Measurements from ENCODE around the gene LHPP. TPM values are rescaled to one million over a fixed set of nuclear protein-coding genes. Genes with fewer than 3 reads are reported as not detected.
A peak's percentile ranks its signal among the peaks of the same experiment; 100 is the strongest.

Gene LHPP
- total and polyA plus RNA-seq, 4 donors: 15.0 to 58.3 (median 35.9) TPM

DNA sequence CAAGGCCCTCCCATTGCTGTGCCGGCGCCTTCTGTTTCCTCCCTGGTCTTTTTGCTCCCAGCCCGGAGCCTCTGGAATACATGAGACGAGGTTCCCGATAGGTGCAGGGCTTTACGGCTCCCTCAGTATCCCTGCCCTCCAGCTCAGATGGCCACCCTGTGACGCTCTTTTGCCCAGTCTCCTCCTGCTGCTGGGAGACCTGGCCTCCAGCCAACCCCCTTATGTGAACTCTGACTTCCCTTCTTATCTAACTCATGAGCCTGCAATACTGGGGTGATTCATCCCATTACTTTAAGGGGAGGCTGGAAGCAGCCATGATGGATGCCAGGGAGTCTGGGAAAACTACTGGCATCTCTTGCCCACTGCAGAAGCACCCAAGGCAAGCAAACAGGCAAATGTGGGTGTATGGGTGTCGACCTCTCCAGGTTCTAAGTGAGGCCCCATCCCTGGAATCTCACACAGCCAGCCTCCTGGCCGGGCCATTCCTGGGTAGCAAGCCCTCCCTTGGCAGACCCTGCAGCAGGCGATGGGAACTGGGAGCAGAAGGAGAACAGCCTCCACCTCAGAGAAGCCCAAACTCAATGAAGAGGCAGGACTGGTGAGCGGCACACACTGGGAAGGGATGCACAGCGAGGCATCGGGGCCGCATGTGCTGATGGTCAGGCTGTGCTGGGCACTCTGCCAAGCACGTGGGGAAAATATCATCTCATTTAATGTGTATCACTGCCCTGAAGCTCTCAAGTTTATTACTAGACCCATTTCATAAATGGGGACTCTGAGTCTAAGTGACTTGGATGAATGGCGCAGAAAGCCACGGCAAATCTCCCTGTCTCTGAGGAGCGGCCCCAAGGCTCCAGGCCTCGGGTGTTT is 185.1 kb downstream of the LHPP start:
- H3K9me3 ChIP-seq (ENCODE audit: control insufficient read depth, insufficient read depth, low read length): no peaks in the 10 kb centered on the region
- peak in 1 of 6 donors; percentile 51 for DNase-seq (ENCODE audit: low read depth in 4 of 6, low spot score in 6 of 6)
- WGBS (ENCODE audit: insufficient coverage): 74% methylated on average over 14 of the region's 19 CpGs
- peak overlapping the region; percentile 49 for H3K27ac ChIP-seq (ENCODE audit: low read depth, low read length)
- peaks cover 30% of the 10 kb centered on the region for H3K36me3 ChIP-seq (ENCODE audit: control insufficient read depth, insufficient read depth, low read length)
- H3K27me3 ChIP-seq (ENCODE audit: control insufficient read depth, insufficient read depth, low read length): no peaks in the 10 kb centered on the region
- peaks cover 100% of the 10 kb centered on the region for H3K4me1 ChIP-seq (ENCODE audit: control insufficient read depth, insufficient read depth, low read length)
- no peak overlapping the region for H3K4me3 ChIP-seq (ENCODE audit: low read depth, low read length)

DNA sequence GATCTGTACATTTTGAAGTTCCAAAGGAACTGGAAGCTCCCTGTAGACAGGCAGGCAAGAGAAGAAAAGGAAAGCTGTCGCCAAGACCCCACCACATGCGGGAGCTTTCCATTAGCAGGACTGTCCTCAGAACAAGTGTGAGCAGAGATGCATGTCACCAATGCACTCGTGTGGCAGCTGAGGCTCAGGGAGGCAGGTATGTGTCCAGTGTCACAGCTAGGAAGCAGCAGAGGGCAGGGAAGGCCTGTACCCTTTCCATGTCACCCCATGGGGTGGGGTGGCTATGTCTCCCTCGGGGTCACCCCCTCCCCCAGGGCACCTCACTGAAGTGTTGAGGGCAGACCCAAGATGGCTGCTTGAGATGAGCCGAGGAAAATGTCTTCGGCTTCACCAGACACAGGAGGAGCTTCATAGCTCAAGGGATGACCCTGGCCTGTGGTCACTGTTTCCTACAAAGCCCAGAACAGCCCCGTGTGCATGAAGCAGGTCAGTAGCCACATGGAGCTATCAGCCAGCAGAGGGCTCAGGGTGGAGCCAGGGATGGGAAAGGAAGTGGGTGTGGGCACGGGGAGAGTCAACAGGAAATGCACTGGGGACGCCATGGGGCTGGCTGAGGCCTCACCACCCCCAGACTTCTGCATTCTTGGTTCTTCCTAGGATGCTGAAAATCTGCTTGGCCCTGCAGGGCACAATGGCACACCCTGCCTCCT is 186.0 kb downstream of the LHPP start:
- peaks cover 93% of the 10 kb centered on the region for H3K4me1 ChIP-seq (ENCODE audit: control insufficient read depth, insufficient read depth, low read length)
- 76% methylated on average over 6 of the region's 9 CpGs for WGBS (ENCODE audit: insufficient coverage)
- peak overlapping the region; percentile 82 for H3K27ac ChIP-seq (ENCODE audit: low read depth, low read length)
- no peak for DNase-seq (ENCODE audit: low read depth in 4 of 6, low spot score in 6 of 6)
- peaks cover 31% of the 10 kb centered on the region for H3K36me3 ChIP-seq (ENCODE audit: control insufficient read depth, insufficient read depth, low read length)
- H3K9me3 ChIP-seq (ENCODE audit: control insufficient read depth, insufficient read depth, low read length): no peaks in the 10 kb centered on the region
- H3K27me3 ChIP-seq (ENCODE audit: control insufficient read depth, insufficient read depth, low read length): no peaks in the 10 kb centered on the region
- H3K4me3 ChIP-seq (ENCODE audit: low read depth, low read length): no peak overlapping the region

- H3K4me3 ChIP-seq (ENCODE audit: low read depth, low read length): no peak overlapping the region
- peak overlapping the region; percentile 82 for H3K27ac ChIP-seq (ENCODE audit: low read depth, low read length)
- H3K9me3 ChIP-seq (ENCODE audit: control insufficient read depth, insufficient read depth, low read length): no peaks in the 10 kb centered on the region
- WGBS (ENCODE audit: insufficient coverage): 76% methylated on average over 4 of the region's 7 CpGs
- no peaks in the 10 kb centered on the region for H3K27me3 ChIP-seq (ENCODE audit: control insufficient read depth, insufficient read depth, low read length)
- no peak for DNase-seq (ENCODE audit: low read depth in 4 of 6, low spot score in 6 of 6)
- H3K4me1 ChIP-seq (ENCODE audit: control insufficient read depth, insufficient read depth, low read length): peaks cover 88% of the 10 kb centered on the region
- peaks cover 34% of the 10 kb centered on the region for H3K36me3 ChIP-seq (ENCODE audit: control insufficient read depth, insufficient read depth, low read length)
Observed at GRCh38 chr10:124648131-124648475, 186.5 kb downstream of the LHPP start.

- 46% methylated on average over 9 of the region's 9 CpGs for WGBS (ENCODE audit: insufficient coverage)
- peak overlapping the region; percentile 82 for H3K27ac ChIP-seq (ENCODE audit: low read depth, low read length)
- peaks cover 32% of the 10 kb centered on the region for H3K36me3 ChIP-seq (ENCODE audit: control insufficient read depth, insufficient read depth, low read length)
- H3K4me3 ChIP-seq (ENCODE audit: low read depth, low read length): no peak overlapping the region
- no peaks in the 10 kb centered on the region for H3K27me3 ChIP-seq (ENCODE audit: control insufficient read depth, insufficient read depth, low read length)
- H3K4me1 ChIP-seq (ENCODE audit: control insufficient read depth, insufficient read depth, low read length): peaks cover 88% of the 10 kb centered on the region
- DNase-seq (ENCODE audit: low read depth in 4 of 6, low spot score in 6 of 6): peak in 2 of 6 donors; percentile 85 to 88
- no peaks in the 10 kb centered on the region for H3K9me3 ChIP-seq (ENCODE audit: control insufficient read depth, insufficient read depth, low read length)
Observed at GRCh38 chr10:124648738-124649137, 187.1 kb downstream of the LHPP start.

DNA sequence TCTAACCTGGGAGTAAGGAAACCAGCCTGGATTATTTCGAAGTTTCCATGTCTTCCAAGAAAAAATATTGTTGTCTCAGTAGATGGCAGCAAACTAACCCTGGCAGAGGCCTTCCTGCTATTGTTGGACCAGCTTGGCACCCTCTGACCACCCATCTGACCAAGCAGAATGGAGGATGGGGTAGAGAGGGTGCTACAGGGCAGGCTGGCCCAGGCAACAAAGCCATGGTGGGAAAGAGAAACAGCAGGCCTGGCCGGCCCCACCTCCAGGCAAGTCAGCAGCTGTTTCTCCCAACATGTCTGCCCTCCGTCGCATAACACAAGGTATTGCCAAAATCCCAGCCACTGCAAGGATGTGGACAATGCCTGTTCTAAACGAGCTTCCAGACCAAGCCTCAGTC is 187.6 kb downstream of the LHPP start:
- peak in 2 of 6 donors; percentile 36 to 43 for DNase-seq (ENCODE audit: low read depth in 4 of 6, low spot score in 6 of 6)
- Histone ChIP-seq H3K4me3 (ENCODE audit: low read depth, low read length) (no peak overlapping the region), H3K27ac (ENCODE audit: low read depth, low read length) (peak overlapping the region; percentile 82), H3K27me3 (ENCODE audit: control insufficient read depth, insufficient read depth, low read length) (no peaks in the 10 kb centered on the region), H3K36me3 (ENCODE audit: control insufficient read depth, insufficient read depth, low read length) (peaks cover 34% of the 10 kb centered on the region), H3K4me1 (ENCODE audit: control insufficient read depth, insufficient read depth, low read length) (peaks cover 88% of the 10 kb centered on the region), H3K9me3 (ENCODE audit: control insufficient read depth, insufficient read depth, low read length) (no peaks in the 10 kb centered on the region)
- 17% methylated on average over 4 of the region's 5 CpGs for WGBS (ENCODE audit: insufficient coverage)

DNA sequence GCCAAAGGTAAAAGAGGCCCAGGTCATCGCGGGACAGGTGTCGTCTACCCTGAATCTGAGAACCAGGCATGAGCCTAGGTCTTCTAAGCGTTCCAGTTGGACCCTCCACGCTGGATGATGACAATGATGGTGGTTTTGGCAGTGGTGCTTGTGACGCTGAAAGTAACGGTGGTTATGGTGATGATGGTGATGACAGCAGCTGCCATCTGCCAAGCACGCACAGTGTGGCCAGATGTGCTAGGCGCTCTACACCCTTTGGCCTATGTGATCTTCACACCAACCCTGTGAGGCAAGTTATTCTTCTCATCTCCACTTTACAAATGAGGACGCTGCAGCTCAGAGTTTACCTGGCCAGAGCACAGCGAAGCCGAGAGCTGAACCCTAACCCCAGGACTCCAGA is 188.6 kb downstream of the LHPP start:
- H3K4me1 ChIP-seq (ENCODE audit: control insufficient read depth, insufficient read depth, low read length): peaks cover 88% of the 10 kb centered on the region
- peaks cover 45% of the 10 kb centered on the region for H3K36me3 ChIP-seq (ENCODE audit: control insufficient read depth, insufficient read depth, low read length)
- DNase-seq (ENCODE audit: low read depth in 4 of 6, low spot score in 6 of 6): no peak
- no peaks in the 10 kb centered on the region for H3K9me3 ChIP-seq (ENCODE audit: control insufficient read depth, insufficient read depth, low read length)
- no peaks in the 10 kb centered on the region for H3K27me3 ChIP-seq (ENCODE audit: control insufficient read depth, insufficient read depth, low read length)
- no peak overlapping the region for H3K4me3 ChIP-seq (ENCODE audit: low read depth, low read length)
- no peak overlapping the region for H3K27ac ChIP-seq (ENCODE audit: low read depth, low read length)
- WGBS (ENCODE audit: insufficient coverage): 89% methylated on average over 7 of the region's 12 CpGs

- peaks cover 84% of the 10 kb centered on the region for H3K4me1 ChIP-seq (ENCODE audit: control insufficient read depth, insufficient read depth, low read length)
- no peak overlapping the region for H3K27ac ChIP-seq (ENCODE audit: low read depth, low read length)
- 76% methylated on average over 12 of the region's 13 CpGs for WGBS (ENCODE audit: insufficient coverage)
- DNase-seq (ENCODE audit: low read depth in 4 of 6, low spot score in 6 of 6): no peak
- no peaks in the 10 kb centered on the region for H3K9me3 ChIP-seq (ENCODE audit: control insufficient read depth, insufficient read depth, low read length)
- H3K36me3 ChIP-seq (ENCODE audit: control insufficient read depth, insufficient read depth, low read length): peaks cover 47% of the 10 kb centered on the region
- no peak overlapping the region for H3K4me3 ChIP-seq (ENCODE audit: low read depth, low read length)
- H3K27me3 ChIP-seq (ENCODE audit: control insufficient read depth, insufficient read depth, low read length): no peaks in the 10 kb centered on the region
Observed at GRCh38 chr10:124650820-124651401, 189.3 kb downstream of the LHPP start.

DNA sequence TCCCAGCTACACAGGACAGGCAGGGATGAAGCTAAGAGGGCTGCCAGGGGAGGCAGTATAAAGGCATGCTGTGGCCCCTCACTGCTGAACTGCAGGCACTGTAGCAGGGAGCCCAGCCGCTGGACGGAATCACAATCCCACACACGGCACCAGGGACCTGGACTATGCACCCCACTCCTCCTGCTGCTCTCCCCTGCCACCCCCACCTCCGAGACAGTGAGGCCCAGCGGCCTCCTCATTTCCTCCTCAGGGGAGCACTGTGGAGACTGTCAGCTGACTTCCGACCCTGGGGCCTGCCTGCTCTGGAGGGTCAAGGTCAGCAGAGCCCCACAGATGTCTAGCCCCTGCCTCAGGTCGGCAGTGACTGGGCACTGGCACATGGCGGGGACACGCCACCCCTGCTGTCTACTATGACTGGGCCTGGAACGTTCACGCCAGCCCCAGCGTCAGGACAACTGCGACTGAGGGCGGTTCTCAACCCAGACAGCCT is 189.8 kb downstream of the LHPP start:
- no peak for DNase-seq (ENCODE audit: low read depth in 4 of 6, low spot score in 6 of 6)
- Histone ChIP-seq H3K36me3 (ENCODE audit: control insufficient read depth, insufficient read depth, low read length) (peaks cover 52% of the 10 kb centered on the region), H3K4me1 (ENCODE audit: control insufficient read depth, insufficient read depth, low read length) (peaks cover 78% of the 10 kb centered on the region), H3K27me3 (ENCODE audit: control insufficient read depth, insufficient read depth, low read length) (no peaks in the 10 kb centered on the region), H3K9me3 (ENCODE audit: control insufficient read depth, insufficient read depth, low read length) (no peaks in the 10 kb centered on the region), H3K4me3 (ENCODE audit: low read depth, low read length) (no peak overlapping the region), H3K27ac (ENCODE audit: low read depth, low read length) (no peak overlapping the region)
- WGBS (ENCODE audit: insufficient coverage): 87% methylated on average over 12 of the region's 14 CpGs

DNA sequence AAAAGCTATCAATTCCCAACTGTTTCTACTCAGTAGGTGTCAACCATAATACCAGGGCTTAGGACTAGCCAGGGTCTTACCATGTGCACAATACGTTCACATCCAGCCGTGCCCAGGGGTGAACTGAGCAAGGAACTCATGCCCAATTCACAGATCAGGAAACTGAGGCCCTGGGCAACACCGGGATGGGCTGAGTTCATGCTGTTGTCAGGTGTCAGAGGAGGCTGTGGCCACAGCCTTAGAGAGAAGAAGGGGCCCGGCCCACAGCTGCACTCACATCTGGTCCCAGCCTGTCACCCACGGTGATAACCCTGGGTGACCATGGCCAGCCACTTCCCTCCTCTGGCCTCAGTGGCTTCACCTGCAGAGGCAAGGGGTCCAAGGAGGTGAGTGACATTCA is 190.6 kb downstream of the LHPP start:
- Histone ChIP-seq H3K27me3 (ENCODE audit: control insufficient read depth, insufficient read depth, low read length) (no peaks in the 10 kb centered on the region), H3K27ac (ENCODE audit: low read depth, low read length) (no peak overlapping the region), H3K36me3 (ENCODE audit: control insufficient read depth, insufficient read depth, low read length) (peaks cover 50% of the 10 kb centered on the region), H3K9me3 (ENCODE audit: control insufficient read depth, insufficient read depth, low read length) (no peaks in the 10 kb centered on the region), H3K4me3 (ENCODE audit: low read depth, low read length) (no peak overlapping the region), H3K4me1 (ENCODE audit: control insufficient read depth, insufficient read depth, low read length) (peaks cover 71% of the 10 kb centered on the region)
- 93% methylated on average over 5 of the region's 5 CpGs for WGBS (ENCODE audit: insufficient coverage)
- no peak for DNase-seq (ENCODE audit: low read depth in 4 of 6, low spot score in 6 of 6)

Data from spinal cord (tissue), 10 donors.